Astrocyte of the cerebellum (primary cell): ENCODE results near the gene UCN2.
A peak's percentile ranks its signal among the peaks of the same experiment; 100 is the strongest.

Source experiments
- DNase-seq: peaks from one replicate; pipeline ENCODE4 v3.0.0-alpha.2; 2011; ENCODE audit warnings: low read depth
- H3K4me3 ChIP-seq: 2 replicates; pipeline ENCODE4 v1.5.1; 2011; ENCODE audit warnings: mild to moderate bottlenecking, low read depth, low read length, moderate library complexity
- CTCF ChIP-seq: IDR thresholded peaks from 2 replicates; pipeline ENCODE4 v1.5.1; 2012; ENCODE audit warnings: low read length, low read depth, moderate library complexity, mild to moderate bottlenecking; ENCODE audit errors: missing control alignments
- in situ Hi-C: cut with HindIII; loops from 2 replicates; pipeline ENCODE4 v1.10.0; 2017; ENCODE audit warnings: low sequenced_read_pairs

The UCN2 gene

DNA sequence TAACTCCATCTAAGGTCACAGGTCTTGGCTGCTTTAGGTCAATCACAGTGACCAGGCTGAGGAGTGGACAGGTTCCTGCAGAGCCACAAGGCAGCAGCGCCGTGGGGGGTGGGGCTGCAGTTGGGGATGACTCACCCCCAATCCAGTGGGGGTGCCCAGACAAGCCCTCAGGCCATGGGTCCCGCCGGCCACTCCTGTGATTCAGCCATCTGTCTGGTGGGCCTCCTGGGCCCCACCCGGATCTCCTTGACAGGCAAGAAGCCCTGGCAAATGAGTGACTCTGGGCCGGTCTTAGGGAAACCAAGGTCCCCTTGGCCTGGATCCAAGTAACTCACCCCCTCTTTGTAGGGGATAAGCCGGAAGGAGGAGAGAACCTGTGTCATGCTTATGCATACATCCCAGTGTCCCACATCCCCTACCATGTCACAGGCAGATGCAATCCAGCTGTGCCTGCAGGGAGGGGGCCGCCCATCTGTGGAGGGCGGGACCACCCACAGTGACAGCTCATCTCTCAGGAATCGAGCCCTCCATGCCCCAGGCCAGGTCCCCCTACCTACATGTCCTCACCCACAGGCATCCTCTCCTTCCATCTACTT is 32.0 kb upstream of the UCN2 start:
- no peak for TF ChIP-seq CTCF
- in situ Hi-C loops: no loop called here
- peak; percentile 15 for DNase-seq
- peak overlapping the region; percentile 35 for H3K4me3 ChIP-seq

GRCh38 chr3:48595075-48595525 is 31.5 kb upstream of the UCN2 start, which contains the start of gene COL7A1:
COL7A1 (minus strand) TSS chr3:48595329; CDS start chr3:48595159, 170 bp downstream.
- H3K4me3 ChIP-seq: peak within 1 kb of the TSS; percentile 35
- in situ Hi-C loops: no loop called here
- no peak for DNase-seq
- no peak for TF ChIP-seq CTCF

DNA sequence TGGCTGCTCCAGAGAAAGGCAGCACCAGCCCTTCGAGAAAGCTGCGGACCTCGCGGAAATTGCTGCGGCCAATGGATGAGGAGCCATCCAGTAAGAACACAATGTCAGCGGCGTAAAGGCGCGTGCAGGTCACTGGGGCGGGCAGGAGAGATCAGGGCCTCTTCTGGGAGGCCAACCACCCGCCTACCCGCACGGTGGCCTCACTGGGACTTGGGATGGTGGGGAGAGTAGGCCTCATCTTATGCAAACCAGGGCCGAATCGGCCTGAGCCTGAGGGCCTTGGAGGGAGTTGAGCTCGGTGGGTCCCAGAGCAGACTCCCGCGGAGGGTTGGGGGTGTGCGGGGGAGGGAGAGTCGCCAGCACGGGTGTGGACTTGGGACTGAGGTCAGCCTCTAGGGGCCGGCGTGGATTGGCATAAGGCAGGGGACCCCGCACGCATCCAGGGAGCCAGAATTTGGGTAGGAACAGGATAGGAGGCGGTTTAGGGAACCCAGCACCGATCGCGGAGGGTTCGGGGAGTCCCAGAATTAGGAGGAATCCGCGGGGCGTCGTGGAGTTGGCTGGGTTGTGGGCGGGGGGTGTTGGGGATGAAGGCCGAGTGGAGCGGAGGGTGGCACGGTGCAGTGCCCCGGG is 31.0 kb upstream of the UCN2 start:
- peak overlapping the region; percentile 35 for H3K4me3 ChIP-seq
- no peak for DNase-seq
- in situ Hi-C loops: no loop called here
- TF ChIP-seq CTCF: no peak

DNA sequence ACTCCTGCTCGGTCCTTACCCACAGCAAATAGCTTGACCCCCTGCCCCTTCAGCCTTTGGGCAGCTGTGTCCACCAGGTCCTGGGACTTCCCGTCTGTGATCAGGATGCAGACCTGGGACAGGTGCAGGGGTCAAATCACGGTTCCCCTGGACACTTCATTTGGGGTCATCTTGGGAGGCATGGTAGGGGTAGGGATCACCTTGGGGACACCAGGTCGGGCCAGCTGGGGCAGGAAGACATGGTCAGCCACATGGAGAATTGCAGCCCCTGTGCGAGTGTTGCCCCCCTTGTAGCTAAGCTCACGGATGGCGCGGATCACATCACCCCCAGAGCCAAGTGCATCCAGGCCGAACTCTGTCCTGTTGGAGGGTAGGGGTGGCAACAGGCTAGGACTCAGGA is 29.8 kb upstream of the UCN2 start:
- in situ Hi-C loops: no loop called here
- no peak for DNase-seq
- no peak for TF ChIP-seq CTCF
- H3K4me3 ChIP-seq: no peak overlapping the region

DNA sequence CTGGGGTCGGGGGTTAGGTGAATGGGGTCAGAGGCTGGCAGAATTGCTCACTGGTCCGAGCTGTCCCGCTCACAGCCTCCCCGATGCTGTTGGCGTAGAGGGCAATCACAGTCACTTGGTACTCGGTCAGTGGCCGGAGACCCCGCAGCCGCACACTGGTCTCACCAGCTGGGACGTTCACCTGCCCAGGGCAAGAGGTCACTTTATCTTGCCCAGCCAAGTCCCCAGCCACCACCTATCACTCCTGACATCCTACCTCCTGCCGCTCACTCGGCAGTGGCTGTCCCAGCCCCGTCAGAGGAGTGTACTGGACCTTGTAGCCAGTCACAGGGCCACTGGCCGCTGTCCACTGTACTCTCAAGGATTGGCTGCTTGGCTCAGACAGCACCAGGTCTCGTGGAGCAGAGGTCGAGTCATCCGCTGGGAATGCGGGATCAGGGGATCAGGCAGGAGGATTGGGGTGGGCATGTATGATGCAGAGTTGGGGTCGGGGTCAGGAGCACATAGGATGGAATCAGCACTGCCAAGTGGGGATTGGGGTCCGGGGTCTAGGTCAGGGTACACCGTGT is 29.0 kb upstream of the UCN2 start:
- H3K4me3 ChIP-seq: no peak overlapping the region
- TF ChIP-seq CTCF: no peak
- in situ Hi-C loops: no loop called here
- no peak for DNase-seq

DNA sequence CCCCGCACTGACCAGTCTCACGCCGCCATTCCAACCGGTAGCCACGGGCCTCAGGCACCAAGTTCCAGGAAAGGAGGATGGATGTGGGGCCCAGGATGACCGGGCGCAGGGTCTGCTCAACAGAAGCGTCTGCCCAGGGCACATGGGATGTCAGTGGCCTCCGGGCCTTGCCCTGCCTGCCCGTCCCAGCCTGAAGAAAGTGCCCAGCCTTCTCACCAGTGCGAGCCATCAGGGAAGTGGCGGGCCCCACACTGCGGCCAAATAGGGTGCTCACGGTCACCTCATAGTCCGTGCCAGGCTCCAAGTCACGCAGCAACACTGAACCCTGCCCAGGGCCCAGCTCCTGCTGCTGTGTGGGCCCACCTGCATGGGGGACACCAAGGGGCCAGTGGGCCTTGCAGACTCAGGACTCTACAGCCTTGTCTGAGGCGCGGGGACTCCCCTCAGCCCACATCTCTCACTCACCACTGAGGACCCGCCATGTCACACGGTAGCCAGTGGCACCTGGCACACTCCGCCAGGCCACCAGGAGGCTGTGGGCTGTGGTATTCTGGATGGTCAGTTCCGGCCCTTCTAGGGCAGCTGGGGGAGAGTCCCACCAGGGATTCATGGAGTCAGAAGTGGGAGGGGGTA is 28.4 kb upstream of the UCN2 start:
- no peak overlapping the region for H3K4me3 ChIP-seq
- in situ Hi-C loops: no loop called here
- DNase-seq: no peak
- TF ChIP-seq CTCF: no peak
